Left renal pelvis (tissue), 4 donors: Measurements from ENCODE around the gene ZNRF4. TPM values are rescaled to one million over a fixed set of nuclear protein-coding genes. Genes with fewer than 3 reads are reported as not detected.
"Not testable (repeated sequence)": the region's sequence is repeated elsewhere in the genome, so short reads cannot be mapped to it uniquely, and the experiment has no call there.

ENCODE experiments used
- DNase-seq, 4 donors: peaks; one replicate each; pipeline ENCODE4 v3.0.0-alpha.2; 2013; ENCODE audit warnings: low read depth in 4 of 4, low spot score in 3 of 4
- polyA plus RNA-seq, 4 donors: library from polyadenylated mRNA; unstranded; fragments of 120-200 nt; gene quantifications; one replicate each; pipeline ENCODE4 v1.2.1, GENCODE V29; 2013; ENCODE audit not compliant: insufficient read length in 4 of 4

The ZNRF4 gene
- polyA plus RNA-seq, 4 donors: not detected

DNA sequence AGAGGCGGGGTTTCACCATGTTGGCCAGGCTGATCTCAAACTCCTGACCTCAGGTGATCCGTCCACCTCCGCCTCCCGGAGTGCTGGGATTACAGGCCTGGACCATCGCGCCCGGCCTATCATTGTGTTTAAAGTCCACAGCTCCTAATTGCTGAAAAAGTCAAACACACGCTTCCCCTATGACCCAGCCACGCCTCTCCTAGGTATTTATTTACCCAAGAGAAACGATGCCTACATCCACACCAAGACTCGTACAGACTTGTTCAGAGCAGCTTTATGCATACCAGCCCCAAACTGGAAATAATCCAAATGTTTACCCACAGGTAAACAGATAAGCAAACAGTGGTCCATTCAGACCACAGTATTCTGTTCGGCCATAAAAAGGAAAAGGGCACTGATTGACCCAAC is 15.1 kb downstream of the ZNRF4 start:
- DNase-seq: no peak

DNA sequence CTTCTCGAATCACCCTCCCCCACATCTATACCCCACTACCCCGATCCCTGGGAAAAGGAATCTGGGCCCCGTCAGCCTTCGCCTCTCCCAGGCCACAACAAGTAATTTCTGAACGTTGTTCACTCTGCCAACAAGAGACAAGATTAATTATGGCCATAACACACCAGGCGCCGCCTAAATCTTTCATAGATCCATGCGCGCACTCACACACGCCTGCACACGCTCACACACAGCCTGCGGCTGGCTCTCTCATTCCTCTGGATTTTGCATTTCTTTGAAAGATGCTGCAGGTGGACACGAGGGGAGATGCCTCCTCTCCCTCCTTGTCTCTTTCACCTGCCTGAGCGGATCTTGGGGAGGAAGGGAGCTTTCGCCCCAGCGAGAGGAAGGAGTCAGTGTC is 17.1 kb downstream of the ZNRF4 start:
- DNase-seq: no peak

DNA sequence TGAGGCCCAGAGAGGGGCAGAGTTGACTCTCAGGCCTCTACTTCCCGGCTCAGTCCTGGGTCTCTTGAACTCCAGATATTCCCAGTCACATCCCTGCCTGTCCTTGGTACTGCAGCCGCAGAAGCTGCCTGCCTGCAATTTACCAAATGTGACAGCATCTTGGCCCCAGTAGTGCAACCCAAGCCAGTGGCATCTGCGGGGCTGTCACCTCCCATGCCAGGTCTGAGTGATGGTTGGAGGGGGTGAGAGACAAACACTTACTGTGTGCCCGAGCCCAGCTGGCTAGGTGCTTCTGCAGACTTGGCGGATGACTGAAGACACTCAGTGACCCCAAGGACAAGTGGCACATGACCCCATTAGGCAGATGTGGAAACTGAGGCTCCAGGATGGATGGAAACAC is 18.4 kb downstream of the ZNRF4 start:
- no peak for DNase-seq

DNA sequence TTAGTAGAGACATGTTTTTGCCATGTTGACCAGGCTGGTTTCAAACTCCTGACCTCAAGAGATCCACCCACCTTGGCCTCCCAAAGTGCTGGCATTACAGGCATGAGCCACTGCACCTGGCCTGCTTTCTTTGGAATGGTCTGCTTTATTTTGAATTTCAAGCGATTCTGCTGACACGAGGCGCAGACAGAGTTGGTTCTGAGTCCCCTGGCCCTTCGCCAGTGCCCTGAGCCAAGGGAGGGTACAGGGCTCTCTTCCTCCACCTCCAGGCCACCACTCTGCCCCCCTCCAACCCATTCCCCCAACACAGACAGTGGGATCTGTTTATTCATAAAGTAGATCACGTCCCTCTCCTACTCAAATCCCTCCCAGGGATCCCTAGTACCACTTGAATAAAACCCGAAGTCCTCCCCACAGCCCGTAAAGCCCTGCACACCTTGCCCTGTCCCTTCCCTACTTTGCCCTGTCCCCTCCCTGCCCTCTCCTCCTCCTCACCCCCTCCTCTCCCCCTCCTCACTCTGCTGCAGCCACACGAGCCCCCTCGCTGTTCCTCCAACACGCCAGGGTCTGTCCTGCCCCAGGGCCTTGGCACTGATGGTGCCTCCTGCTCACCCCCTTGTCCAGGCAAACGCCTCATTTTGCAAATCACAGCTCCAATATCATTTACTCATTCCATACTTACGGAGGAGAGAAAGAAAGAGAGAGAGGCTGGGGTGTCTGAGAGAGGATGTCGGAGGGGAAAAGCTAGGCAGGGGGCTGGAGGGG is 22.4 kb downstream of the ZNRF4 start:
- no peak for DNase-seq

DNA sequence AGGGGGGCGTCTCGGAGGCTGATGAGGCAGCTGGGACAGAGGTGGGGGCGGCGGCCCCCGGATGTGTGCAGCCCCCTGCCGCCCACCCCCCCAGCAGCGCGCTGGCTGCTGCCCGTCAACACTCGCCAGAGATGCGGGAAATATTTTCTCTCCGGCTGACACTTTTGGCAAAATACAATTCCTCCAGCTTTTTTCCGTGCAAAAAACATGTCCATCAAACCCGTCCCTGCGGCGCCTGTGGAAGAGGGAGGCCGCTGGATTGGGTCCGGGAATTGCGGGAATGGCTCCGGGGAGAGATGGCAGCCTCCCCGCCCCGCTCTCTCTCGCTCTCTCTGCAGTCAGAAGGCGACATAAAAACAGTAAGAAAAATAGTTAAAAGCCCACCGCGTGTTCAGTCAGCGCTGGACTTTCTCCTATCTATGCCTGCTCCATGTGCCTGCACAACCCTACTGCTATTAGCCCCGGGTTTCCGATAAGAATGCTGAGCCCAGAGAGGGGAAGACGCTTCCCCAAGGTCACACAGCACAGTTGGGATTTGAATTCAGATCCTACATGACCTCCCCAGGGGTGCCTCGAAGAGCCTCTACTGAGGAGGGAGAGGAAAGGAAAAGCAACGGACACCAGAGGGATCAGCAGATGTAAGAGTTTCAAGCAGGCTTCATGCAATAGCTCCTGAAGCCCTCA is 23.2 kb downstream of the ZNRF4 start:
- no peak for DNase-seq

DNA sequence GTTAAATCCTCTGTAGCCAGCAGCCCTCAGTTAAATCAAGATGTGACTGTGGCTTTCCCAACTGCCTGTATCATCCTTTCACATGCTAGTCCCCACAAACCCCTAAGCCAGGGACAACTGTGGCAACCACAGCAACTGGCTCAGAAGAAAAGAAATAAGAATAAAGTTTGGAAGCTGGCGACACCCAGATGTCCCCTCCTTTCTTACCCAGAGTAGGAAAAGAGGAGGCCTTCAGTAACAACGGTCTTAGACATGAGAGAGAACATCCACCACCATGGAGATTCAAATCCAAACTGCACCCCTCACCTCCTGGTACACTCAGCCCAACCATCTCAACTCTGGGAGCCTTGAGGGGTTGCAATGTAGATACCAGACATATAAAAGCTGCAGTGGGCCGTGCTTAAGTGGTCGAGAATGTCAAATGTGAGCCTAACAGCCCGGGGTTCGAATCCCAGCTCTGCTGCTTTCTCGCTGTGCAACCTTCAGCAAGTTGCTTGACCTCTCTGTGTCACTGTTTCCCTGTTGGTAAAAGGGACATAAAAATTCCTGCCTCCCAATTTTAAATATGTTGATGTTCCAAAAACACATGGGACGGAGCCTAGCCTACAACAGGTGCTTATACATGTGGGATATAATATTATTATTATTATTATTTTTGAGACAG is 23.8 kb downstream of the ZNRF4 start:
- no peak for DNase-seq

DNA sequence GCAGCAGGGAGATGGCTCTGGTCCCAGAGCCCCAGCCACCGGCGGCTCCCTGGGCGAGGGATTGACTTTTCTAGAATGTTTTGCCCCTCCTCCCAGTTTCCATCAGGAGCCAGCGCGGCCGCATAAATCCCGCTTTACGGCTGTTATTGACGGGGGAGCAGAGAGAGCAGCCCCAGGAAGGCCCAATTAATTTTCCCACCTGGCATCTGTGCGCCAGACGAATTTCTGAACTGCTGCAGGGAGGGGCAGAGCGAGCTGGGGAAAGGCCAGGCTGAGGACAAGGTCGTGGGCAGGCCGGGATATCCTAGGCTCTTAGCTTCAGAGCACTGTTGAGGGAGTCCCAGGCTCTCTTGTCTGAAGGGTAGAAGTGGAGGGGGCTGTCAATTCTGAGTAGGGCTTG is 24.7 kb downstream of the ZNRF4 start:
- no peak for DNase-seq

DNA sequence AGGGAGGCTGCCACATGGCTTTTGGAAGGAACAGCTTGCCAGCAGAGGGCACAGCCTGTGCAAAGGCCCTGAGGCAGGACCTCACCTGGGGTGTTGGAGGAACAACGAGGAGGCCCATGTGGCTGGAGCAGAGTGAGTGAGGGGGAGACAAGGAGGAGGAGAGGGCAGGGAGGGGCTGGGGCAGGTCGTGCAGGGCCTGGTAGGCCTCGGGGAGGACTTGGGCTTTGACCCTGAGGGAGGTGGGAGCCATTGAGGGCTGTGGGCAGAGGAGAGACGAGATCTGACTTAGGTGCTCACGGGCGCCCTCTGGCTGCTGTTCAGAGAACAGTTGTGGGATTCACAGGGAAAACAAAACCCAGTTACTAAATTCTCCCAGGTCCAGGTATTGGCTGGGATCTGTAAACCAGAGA is 25.2 kb downstream of the ZNRF4 start:
- no peak for DNase-seq

DNA sequence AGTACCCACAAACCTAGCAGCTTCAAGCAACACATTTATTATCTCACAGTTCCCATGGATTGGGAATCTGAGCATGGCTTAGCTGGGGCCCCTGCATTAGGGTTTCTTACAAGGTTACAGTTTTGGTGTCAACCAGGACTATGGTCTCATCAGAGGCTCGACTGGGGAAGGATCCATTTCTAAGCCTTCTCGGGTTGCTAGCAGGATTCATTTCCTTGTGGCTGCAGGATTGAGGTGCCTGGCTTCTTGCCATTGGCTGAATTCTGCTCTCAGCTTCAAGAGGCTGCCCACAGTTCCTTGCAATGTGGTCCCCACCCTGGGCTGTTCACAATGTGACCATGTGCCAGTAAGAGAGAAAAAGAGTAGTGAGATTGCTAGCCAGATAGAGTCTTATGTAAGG is 26.7 kb downstream of the ZNRF4 start:
- no peak for DNase-seq

DNA sequence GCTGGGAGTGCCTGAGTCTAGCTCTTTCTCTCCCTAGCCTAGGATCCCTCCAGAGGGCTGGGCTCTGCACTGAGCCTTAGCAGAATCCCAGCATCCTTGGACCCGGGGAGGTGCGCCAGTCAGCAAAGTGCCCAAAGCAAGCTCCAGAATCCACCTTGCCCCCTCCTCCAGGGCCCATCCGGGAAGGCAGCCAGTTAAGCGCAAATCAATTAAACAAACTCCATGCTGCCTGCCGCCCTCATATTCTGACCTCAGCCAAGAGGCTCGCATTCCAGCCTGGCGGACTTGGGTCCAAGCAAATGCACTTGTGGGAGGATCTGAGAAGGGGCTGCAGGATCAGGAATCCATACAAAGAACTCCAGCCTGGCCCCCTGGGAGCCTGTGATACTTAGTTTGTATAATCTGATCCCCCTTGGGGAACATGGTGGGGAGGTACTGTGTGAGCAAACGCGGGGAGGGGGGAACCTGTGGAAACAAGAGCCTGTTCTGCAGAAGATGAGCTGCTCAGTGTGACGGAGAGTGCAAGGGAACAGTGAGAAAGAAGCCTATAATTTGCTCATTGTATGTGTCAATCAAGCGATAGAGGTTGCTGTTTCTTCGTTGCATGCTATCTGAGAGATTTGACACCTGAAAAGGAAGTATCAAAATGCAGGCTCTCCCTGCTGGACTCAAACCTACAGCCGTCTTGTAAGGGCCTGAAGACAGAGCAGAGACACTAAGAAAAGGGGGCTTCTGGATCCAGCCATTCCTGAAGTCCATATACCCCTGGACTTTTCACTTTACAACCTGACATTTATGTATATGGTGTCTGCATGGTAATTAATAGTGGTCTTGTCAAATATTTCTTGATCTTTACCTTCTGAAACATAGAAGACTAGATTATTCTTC is 29.4 kb downstream of the ZNRF4 start:
- no peak for DNase-seq

DNA sequence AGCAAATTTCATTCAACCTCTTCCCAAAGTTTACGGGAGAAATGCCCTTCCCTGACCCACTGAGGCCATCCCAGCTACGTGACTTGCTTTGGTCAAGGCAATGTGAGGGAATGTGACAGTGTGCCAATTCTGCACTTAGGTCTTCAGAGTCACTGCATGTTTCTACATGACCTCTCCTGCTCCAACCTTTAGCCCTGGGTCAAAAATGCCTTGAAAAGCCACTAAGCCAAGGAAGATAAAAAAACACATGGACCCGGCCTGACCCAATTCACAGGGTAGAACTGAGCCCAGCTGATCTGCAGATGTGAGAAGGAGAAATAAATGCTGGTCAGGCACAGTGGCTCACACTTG is 30.0 kb downstream of the ZNRF4 start:
- no peak for DNase-seq

DNA sequence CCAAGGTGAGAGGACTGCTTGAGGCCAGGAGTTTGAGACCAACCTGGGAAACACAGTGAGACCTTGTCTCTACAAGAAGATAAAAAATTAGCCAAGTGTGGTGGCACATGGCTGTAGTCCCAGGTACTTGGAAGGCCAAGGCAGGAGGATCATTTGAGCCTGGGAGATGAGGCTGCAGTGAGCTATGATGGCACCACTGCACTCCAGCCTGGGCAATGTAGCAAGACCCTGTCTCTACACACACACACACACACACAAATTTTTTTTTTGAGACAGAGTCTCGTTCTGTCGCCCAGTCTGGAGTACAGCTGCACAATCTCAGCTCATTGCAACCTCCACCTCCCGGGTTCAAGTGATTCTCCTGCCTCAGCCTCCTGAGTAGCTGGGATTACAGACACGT is 30.4 kb downstream of the ZNRF4 start:
- not testable (repeated sequence) for DNase-seq

DNA sequence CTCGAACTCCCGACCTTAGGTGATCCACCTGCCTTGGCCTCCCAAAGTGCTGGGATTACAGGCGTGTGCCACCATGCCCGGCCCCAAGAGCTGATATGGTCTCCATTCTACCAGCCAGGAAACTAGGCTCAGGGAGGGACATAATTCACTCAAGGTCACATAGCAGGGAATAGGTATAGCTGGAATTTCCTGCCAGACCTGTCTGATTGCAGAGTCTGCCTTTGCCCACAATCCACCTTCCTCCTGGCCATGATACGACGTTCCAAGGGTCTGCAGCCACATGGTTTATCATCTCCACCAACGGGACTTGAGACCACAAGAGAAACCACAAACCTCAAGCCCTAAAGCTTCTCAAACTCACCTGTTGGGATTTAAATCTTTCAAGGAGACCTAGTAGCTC is 32.0 kb downstream of the ZNRF4 start:
- no peak for DNase-seq

DNA sequence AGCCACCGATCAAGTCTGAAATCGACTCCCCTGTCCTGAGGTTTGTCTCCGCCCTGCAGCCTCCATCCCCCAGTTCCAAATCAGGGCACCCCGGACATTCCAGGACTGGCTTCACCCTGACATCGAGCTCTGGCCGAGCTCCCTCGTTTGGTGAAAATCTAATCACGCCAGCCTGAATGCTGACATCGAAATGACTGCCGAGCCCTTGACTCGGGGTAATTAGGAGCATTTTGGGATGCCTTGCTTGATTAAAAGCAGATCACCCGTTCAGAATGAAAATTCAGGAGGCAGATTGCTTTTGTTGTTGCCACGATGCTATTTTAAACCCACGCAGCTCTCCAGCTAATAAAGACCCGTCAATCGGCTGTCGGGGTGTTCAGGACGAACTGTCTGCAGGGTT is 34.3 kb downstream of the ZNRF4 start:
- DNase-seq: no peak

DNA sequence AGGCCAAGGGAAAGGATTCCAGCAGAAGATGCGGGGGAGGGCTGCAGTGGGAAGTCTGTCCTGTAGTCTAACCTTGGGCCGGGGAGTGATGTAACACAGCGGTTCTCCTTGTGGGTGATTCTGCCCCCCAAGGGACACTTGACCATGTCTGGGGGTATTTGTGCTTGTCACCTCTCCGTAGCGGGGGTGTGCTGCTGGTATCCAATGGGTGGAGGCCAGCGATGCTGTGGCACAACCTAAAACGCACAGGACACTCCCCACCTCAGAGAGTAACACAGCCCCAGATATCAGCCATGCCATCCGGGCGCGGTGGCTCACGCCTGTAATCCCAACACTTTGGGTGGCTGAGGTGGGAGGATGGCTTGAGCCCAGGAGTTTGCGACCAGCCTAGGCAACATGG is 36.3 kb downstream of the ZNRF4 start:
- DNase-seq: no peak

DNA sequence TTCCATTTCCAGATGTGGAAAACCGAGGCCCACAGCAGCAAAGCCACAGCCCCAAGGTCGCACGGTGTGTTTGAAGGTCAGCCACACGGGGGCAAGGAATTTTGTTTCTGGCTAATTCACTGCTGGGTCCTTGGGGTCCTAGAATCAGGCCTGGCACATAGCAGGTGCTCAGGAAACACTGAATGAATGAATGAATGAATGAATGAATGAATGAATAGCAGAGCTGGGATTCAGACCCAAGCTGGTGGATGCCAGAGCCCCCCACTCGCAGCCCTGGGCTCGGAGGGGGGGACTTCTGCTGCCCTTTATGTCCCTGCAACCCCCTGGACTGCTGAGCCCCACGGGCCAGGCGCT is 37.0 kb downstream of the ZNRF4 start:
- no peak for DNase-seq

DNA sequence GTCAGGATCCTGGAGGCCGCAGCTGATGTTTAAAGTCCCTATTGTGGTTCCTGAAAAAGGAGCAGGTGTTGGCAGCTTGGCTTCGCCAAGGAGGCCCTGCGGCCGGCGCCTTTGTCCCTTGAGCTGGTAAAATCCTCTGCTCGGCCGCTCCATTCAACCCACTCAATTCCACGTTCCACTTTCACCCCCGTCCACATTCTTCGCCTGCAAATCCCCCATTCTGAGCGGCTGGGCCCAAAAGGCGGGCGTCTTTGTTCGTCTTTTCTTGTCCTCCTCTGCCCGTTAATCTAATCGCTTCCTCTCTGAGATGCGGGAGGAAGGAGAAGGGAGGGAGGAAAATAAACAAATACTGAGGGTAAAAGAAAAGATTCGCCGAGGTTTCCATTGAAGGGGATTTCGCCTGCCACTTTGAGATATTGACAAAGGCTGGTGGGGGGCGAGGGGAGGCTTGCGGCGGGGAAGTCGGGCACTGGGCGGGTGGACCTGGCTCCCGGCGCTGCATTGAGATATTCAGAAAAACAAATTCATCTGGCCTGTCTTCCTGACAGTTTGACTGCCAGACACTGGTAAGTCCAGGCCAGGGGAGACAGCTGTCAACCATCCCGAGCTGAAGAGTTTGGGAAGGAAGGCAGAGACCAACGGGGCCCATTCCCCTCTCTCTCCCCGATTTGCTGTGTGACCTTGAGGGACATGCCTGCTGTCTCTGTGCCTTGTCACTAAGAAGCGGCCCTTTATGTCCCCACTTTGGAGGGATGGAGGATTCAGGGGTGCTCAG is 37.6 kb downstream of the ZNRF4 start:
- DNase-seq: no peak

DNA sequence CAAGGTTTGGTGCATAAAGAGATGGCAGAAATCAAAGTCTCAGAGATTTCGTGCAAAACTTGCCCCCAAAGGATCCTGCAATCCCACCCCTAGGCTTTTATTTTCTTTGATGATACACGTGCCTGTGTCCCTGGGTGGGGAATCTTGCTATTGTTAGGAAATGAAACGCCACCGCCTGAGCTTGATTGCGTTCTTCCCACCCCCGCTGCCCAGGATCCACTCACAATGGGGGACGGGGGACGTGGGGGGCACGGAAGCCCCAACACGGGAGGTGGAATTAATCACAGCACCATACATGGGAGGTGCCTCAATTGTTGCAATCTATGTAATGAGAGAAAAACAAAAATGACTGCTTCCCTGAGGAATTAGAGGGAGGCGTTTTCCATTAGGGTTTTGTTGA is 39.6 kb downstream of the ZNRF4 start:
- no peak for DNase-seq

DNA sequence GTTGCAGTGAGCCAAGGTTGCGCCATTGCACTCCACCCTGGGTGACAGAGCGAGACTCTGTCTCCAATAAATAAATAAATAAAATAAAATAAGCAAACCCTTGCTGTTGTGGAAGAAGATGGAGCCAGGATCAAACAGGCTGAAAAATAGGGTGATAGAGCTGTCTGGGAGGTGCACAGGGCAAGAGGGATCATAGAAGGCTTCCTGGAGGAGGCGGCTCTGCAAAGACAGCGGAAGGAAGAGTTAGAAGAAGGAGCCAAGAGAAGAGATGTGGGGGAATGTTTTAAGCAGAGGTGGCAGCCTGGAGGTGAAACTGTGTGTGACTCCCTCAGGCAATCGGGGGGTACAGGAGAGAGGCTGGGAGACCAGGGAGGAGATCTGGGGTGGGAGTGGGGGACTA is 40.6 kb downstream of the ZNRF4 start:
- no peak for DNase-seq

DNA sequence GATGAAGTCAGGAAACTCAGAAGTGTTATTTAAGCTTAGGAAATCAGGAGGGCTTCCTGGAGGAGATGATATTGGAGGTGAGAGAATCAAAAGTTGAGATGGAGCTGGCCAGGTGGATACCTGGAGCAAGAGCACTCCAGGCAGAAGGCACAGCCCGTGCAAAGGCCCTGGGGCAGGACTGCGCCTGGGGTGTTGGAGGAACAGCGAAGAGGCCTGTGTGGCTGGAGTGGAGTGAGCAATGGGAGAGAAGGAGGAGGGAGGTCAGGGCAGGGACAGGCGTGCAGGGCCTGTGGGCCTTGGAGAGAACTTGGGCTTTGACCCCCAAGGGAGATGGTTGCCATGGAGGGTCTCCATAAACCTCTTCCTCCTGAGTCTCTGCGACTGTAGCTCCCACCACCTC is 42.1 kb downstream of the ZNRF4 start:
- no peak for DNase-seq
